Motor neuron (in vitro differentiated cells): Measurements from ENCODE around the gene C1orf52. TPM values are rescaled to one million over a fixed set of nuclear protein-coding genes. Genes with fewer than 3 reads are reported as not detected.

ENCODE experiments used
- total RNA-seq, 8 experiments: library from RNA; unstranded; fragments of 300-600 nt; gene quantifications; 2 replicates each; pipeline versions ENCODE4 v1.2.3 to v1.2.4, GENCODE V29; 2022

C1orf52 gene
- total RNA-seq, 8 experiments from 2014 or later: 33.8 to 95.3 (median 59.4) TPM

Other genes with a start within 250 kb of the C1orf52 start
- gene MCOLN3, start 211.2 kb downstream of the C1orf52 start, total RNA-seq: 10 to 100 TPM in 2 of 8 experiments, 1 to 10 TPM in 2, under 1 TPM in 4; 0.05 to 17.2 (median 1.1) TPM
- gene SYDE2, start 58.6 kb downstream of the C1orf52 start, total RNA-seq: 10 to 100 TPM in 6 of 8 experiments, 1 to 10 TPM in 2; 2.7 to 18.3 (median 10.8) TPM
- gene BCL10, start 17.0 kb upstream of the C1orf52 start, total RNA-seq: 10 to 100 TPM; 22.5 to 30.7 (median 27.1) TPM
- gene DDAH1, start 205.5 kb upstream of the C1orf52 start, total RNA-seq: 10 to 100 TPM in 6 of 8 experiments, 1 to 10 TPM in 2; 4.4 to 75.0 (median 20.0) TPM